ENCODE measurements around the gene LRWD1.
"Not testable (repeated sequence)": the region's sequence is repeated elsewhere in the genome, so short reads cannot be mapped to it uniquely, and the experiment has no call there.

GRCh38 chr7:102454932-102455331 lies 9.9 kb upstream of the LRWD1 start:
- not testable (repeated sequence) for TF ChIP-seq POLR2A, POLR2AphosphoS5, CTCF (IDR thresholded peaks at IDR 0.05)

Data from stomach (tissue), 4 donors.